CD8-positive, alpha-beta memory T cell (primary cell): ENCODE measurements around the gene POU2AF1. TPM values are rescaled to one million over a fixed set of nuclear protein-coding genes. Genes with fewer than 3 reads are reported as not detected.

Experiments used
- CTCF ChIA-PET: fragments of 350-600 bp; sonication (Branson Sonifier 250); formaldehyde crosslinking; loops from one replicate; lab custom pipeline; 2021; ENCODE audit warnings: antibody characterized with exemption; lab: Charles Lee
- POLR2A ChIA-PET: fragments of 350-600 bp; sonication (Branson Sonifier 250); formaldehyde crosslinking; loops from one replicate; lab custom pipeline; 2021; ENCODE audit warnings: antibody characterized with exemption; lab: Charles Lee
- DNase-seq, 5 donors: peaks; one replicate each; pipeline versions ENCODE4 v3.0.0 to v3.0.0-alpha.2; 2020 to 2022; ENCODE audit warnings: mixed read lengths in 1 of 5
- H3K27ac ChIP-seq: one replicate; pipeline ENCODE4 v1.7.0; 2013; ENCODE audit warnings: low read depth, mild to moderate bottlenecking, low read length, moderate library complexity
- H3K27me3 ChIP-seq: 2 replicates; pipeline ENCODE4 v1.7.0; 2013; ENCODE audit warnings: low read length, mild to moderate bottlenecking; ENCODE audit not compliant: insufficient read depth, poor library complexity, severe bottlenecking
- H3K36me3 ChIP-seq: 2 replicates; pipeline ENCODE4 v1.7.0; 2013; ENCODE audit warnings: mild to moderate bottlenecking, low read length, moderate library complexity; ENCODE audit not compliant: insufficient read depth
- H3K4me1 ChIP-seq: 2 replicates; pipeline ENCODE4 v1.7.0; 2013; ENCODE audit warnings: mild to moderate bottlenecking, low read length, moderate library complexity; ENCODE audit not compliant: insufficient read depth
- H3K4me3 ChIP-seq: 2 replicates; pipeline ENCODE4 v1.7.0; 2013; ENCODE audit warnings: mild to moderate bottlenecking, low read length
- H3K9me3 ChIP-seq: 2 replicates; pipeline ENCODE4 v1.7.0; 2013; ENCODE audit warnings: mild to moderate bottlenecking, low read length
- H3K27ac Mint-ChIP-seq, 8 donors: one replicate each; pipeline ENCODE4 v1.8.0; 2020 to 2021; ENCODE audit warnings: mixed read lengths in 8 of 8, mild to moderate bottlenecking in 6 of 8, inconsistent platforms in 3 of 8, moderate library complexity in 3 of 8
- H3K27me3 Mint-ChIP-seq, 2 donors: one replicate each; pipeline ENCODE4 v1.8.0; 2020 to 2021; ENCODE audit warnings: mixed read lengths in 2 of 2, mild to moderate bottlenecking in 1 of 2, moderate library complexity in 1 of 2
- H3K36me3 Mint-ChIP-seq, 3 donors: one replicate each; pipeline ENCODE4 v1.8.0; 2020 to 2021; ENCODE audit warnings: mixed read lengths in 3 of 3, inconsistent platforms in 1 of 3, mild to moderate bottlenecking in 1 of 3
- H3K4me1 Mint-ChIP-seq, 3 donors: one replicate each; pipeline ENCODE4 v1.8.0; 2020 to 2021; ENCODE audit warnings: mixed read lengths in 3 of 3, inconsistent platforms in 1 of 3, mild to moderate bottlenecking in 1 of 3
- H3K4me3 Mint-ChIP-seq, 7 donors: one replicate each; pipeline ENCODE4 v1.8.0; 2020 to 2021; ENCODE audit warnings: mixed read lengths in 7 of 7, mild to moderate bottlenecking in 6 of 7, moderate library complexity in 4 of 7, inconsistent platforms in 2 of 7
- H3K9me3 Mint-ChIP-seq, 5 donors: one replicate each; pipeline ENCODE4 v1.8.0; 2020 to 2022; ENCODE audit warnings: mixed read lengths in 5 of 5, mild to moderate bottlenecking in 3 of 5, moderate library complexity in 2 of 5, inconsistent platforms in 1 of 5
- polyA plus RNA-seq: library from polyadenylated mRNA; unstranded; fragments of 300-500 nt; fragmentation: Illumina TruSeq; gene quantifications from one replicate; pipeline ENCODE4 v1.2.3, GENCODE V29; 2021
- total RNA-seq, 2 experiments: library from RNA; stranded (reverse); gene quantifications; one replicate each; pipeline ENCODE4 v1.2.3, GENCODE V29; 2021

POU2AF1 gene
- total and polyA plus RNA-seq, 3 experiments from 2014 or later, result 1.5 to 2.3 TPM; not detected in 1

DNA sequence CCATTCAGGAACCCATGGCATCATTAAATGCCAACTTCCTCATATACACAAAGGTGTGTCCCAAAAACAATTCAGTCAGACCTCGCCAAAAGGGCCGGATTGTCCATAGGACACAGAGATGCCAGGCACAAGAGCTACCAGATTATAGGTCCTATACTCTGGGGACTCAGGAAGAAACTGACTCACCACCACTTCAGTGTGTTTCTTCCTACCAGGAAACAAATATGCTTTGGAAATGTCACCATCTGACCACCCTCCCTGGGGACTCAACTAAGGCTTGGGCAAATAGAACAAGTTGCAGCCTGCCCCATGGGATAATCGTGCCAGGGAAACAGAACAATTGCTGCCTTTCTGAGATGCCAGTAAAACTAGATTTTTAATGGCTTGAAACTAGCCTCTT is 69.0 kb downstream of the POU2AF1 start:
- ChIA-PET POLR2A (no interaction called here), CTCF (no interaction called here)
- Mint-ChIP-seq H3K27ac (no peak overlapping the region), H3K4me3 (no peak overlapping the region), H3K27me3 (peaks cover 8 to 43% of the 10 kb centered on the region in 2 donors), H3K9me3 (peaks cover 0 to 8% (median 0%) of the 10 kb centered on the region in 5 donors), H3K4me1 (no peaks in the 10 kb centered on the region), H3K36me3 (no peaks in the 10 kb centered on the region)
- DNase-seq, result no peak
- H3K4me1 ChIP-seq, result no peaks in the 10 kb centered on the region
- no peak overlapping the region for H3K4me3 ChIP-seq
- no peaks in the 10 kb centered on the region for H3K27me3 ChIP-seq
- H3K9me3 ChIP-seq, result no peaks in the 10 kb centered on the region
- H3K36me3 ChIP-seq, result no peaks in the 10 kb centered on the region
- H3K27ac ChIP-seq, result no peak overlapping the region

DNA sequence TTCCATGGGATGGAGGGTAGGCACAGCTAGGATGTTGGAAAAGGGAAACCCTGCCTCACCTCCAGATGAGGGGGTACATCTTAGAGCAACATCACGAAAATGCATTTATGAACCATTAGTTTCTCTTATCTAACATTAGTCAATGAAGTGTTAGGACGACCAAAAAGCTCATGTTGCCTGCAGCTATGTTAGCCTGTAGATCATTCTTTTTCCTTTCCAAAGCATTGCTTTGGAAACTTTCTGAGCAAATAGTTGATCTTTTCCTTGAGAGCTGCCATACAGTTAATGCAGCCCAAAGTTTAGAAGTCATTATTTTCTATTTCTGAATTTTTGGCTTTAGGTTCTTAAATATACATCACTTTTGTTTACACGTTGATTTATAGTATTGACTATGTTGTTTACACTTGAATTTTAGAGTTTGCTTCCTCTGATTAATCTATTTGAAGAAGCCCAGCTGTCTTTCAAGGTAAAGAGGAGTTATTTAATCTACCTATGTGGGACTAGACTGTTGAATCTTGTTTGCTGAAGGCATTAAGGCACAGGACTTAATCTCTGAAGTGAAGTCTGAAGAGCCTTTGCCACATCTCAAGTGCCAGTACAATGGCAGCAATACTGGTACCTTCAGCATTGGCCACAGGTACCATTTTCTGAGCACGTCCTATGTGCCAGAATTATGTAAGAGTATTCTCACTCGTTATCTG is 69.7 kb downstream of the POU2AF1 start:
- POLR2A ChIA-PET, result no interaction called here
- Mint-ChIP-seq H3K27me3 (peaks cover 10 to 43% of the 10 kb centered on the region in 2 donors), H3K9me3 (peaks cover 0 to 6% (median 0%) of the 10 kb centered on the region in 5 donors), H3K27ac (no peak overlapping the region), H3K4me3 (no peak overlapping the region), H3K36me3 (no peaks in the 10 kb centered on the region), H3K4me1 (no peaks in the 10 kb centered on the region)
- no peak for DNase-seq
- CTCF ChIA-PET, result no interaction called here
- Histone ChIP-seq H3K36me3 (no peaks in the 10 kb centered on the region), H3K4me1 (no peaks in the 10 kb centered on the region), H3K27ac (no peak overlapping the region), H3K4me3 (no peak overlapping the region), H3K27me3 (no peaks in the 10 kb centered on the region), H3K9me3 (no peaks in the 10 kb centered on the region)

- ChIA-PET CTCF (no interaction called here), POLR2A (no interaction called here)
- H3K4me1 Mint-ChIP-seq, result no peaks in the 10 kb centered on the region
- H3K4me1 ChIP-seq, result no peaks in the 10 kb centered on the region
- peaks cover 0 to 1% (median 0%) of the 10 kb centered on the region in 5 donors for H3K9me3 Mint-ChIP-seq
- H3K27me3 Mint-ChIP-seq, result peaks cover 10 to 47% of the 10 kb centered on the region in 2 donors
- H3K36me3 Mint-ChIP-seq, result no peaks in the 10 kb centered on the region
- no peak overlapping the region for H3K4me3 ChIP-seq
- H3K36me3 ChIP-seq, result no peaks in the 10 kb centered on the region
- H3K4me3 Mint-ChIP-seq, result no peak overlapping the region
- H3K9me3 ChIP-seq, result no peaks in the 10 kb centered on the region
- H3K27me3 ChIP-seq, result no peaks in the 10 kb centered on the region
- no peak overlapping the region for H3K27ac ChIP-seq
- no peak for DNase-seq
- no peak overlapping the region for H3K27ac Mint-ChIP-seq
Measured at GRCh38 chr11:111308140-111308539, 70.9 kb downstream of the POU2AF1 start.

DNA sequence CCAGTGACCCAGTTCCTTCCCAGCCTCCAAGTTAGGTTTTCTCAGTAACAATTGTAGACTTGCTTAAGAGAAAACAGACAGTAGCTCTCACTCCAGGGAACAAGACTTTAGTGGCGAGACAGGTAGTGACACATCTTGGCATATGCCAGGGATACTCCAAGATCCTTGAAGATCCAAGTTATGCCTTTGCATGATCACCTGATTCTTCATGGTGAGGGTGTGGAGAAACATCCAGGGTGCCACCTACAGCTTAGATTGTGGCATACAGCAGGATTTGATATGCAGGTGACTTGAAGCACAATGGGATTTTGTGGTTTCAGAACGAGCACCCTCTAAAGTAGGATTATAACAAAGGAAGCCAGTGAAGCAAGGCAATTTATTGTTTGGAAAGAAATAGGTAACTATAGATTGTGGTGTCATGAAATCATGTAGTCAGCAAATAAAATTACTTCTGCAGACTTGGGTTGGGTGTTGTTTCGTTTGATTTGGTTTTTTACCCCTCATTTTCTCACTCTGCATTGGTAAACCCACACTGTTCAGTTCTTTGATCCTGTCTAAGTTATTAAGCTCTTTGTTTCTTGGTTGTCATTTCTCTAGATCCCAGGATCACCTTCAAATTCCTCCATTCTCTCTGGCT is 71.5 kb downstream of the POU2AF1 start:
- H3K4me1 ChIP-seq, result no peaks in the 10 kb centered on the region
- H3K9me3 ChIP-seq, result no peaks in the 10 kb centered on the region
- no peaks in the 10 kb centered on the region for H3K36me3 ChIP-seq
- H3K27ac ChIP-seq, result no peak overlapping the region
- no peaks in the 10 kb centered on the region for H3K9me3 Mint-ChIP-seq
- H3K36me3 Mint-ChIP-seq, result no peaks in the 10 kb centered on the region
- no peaks in the 10 kb centered on the region for H3K4me1 Mint-ChIP-seq
- CTCF ChIA-PET, result no interaction called here
- H3K27me3 Mint-ChIP-seq, result peaks cover 10 to 52% of the 10 kb centered on the region in 2 donors
- no peak overlapping the region for H3K27ac Mint-ChIP-seq
- DNase-seq, result no peak
- H3K4me3 ChIP-seq, result no peak overlapping the region
- H3K27me3 ChIP-seq, result no peaks in the 10 kb centered on the region
- POLR2A ChIA-PET, result no interaction called here
- no peak overlapping the region for H3K4me3 Mint-ChIP-seq

DNA sequence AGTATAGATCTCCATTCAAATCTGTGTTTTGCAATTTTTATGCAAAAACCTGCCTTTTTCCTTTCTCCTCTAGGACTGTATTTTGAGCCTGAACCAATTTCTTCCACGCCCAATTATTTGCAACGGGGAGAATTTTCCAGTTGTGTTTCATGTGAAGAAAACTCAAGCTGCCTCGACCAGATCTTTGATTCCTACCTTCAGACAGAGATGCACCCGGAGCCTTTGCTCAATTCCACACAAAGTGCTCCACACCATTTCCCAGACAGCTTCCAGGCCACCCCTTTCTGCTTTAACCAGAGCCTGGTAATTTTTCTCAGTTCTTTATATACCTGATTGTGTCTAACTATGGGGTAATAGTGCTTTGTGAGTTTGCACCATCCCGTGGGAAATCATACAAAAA is 72.8 kb downstream of the POU2AF1 start:
- no peaks in the 10 kb centered on the region for H3K4me1 ChIP-seq
- Mint-ChIP-seq H3K27ac (no peak overlapping the region), H3K27me3 (peaks cover 8 to 55% of the 10 kb centered on the region in 2 donors), H3K4me1 (no peaks in the 10 kb centered on the region), H3K36me3 (no peaks in the 10 kb centered on the region), H3K4me3 (no peak overlapping the region), H3K9me3 (no peaks in the 10 kb centered on the region)
- no peak overlapping the region for H3K27ac ChIP-seq
- no peak overlapping the region for H3K4me3 ChIP-seq
- no peak for DNase-seq
- CTCF ChIA-PET, result no interaction called here
- no peaks in the 10 kb centered on the region for H3K9me3 ChIP-seq
- POLR2A ChIA-PET, result no interaction called here
- H3K36me3 ChIP-seq, result no peaks in the 10 kb centered on the region
- no peaks in the 10 kb centered on the region for H3K27me3 ChIP-seq

DNA sequence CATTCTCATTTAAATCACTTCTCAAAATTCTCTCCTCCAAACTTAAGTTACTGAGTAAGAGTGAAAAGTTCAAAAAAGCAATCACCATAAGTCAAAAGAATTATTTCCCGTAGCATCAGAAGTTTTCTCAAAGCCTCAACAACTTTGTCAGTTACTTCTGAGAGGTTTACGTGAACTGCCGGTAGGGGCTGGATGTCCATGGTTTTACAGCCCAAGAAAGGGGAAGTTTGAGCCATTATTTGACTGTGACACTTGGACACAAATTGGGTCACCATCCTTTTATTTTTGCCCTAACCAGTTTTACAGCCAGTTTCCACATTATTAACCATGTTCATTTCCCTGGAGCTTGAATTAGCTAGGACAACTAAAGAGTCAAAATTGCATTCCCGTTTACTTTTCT is 73.2 kb downstream of the POU2AF1 start:
- Mint-ChIP-seq H3K4me1 (no peaks in the 10 kb centered on the region), H3K9me3 (no peaks in the 10 kb centered on the region), H3K27ac (no peak overlapping the region), H3K4me3 (no peak overlapping the region), H3K27me3 (peaks cover 13 to 59% of the 10 kb centered on the region in 2 donors), H3K36me3 (no peaks in the 10 kb centered on the region)
- Histone ChIP-seq H3K4me3 (no peak overlapping the region), H3K27me3 (no peaks in the 10 kb centered on the region), H3K4me1 (no peaks in the 10 kb centered on the region), H3K27ac (no peak overlapping the region), H3K36me3 (no peaks in the 10 kb centered on the region), H3K9me3 (no peaks in the 10 kb centered on the region)
- CTCF ChIA-PET, result no interaction called here
- no peak for DNase-seq
- POLR2A ChIA-PET, result no interaction called here

DNA sequence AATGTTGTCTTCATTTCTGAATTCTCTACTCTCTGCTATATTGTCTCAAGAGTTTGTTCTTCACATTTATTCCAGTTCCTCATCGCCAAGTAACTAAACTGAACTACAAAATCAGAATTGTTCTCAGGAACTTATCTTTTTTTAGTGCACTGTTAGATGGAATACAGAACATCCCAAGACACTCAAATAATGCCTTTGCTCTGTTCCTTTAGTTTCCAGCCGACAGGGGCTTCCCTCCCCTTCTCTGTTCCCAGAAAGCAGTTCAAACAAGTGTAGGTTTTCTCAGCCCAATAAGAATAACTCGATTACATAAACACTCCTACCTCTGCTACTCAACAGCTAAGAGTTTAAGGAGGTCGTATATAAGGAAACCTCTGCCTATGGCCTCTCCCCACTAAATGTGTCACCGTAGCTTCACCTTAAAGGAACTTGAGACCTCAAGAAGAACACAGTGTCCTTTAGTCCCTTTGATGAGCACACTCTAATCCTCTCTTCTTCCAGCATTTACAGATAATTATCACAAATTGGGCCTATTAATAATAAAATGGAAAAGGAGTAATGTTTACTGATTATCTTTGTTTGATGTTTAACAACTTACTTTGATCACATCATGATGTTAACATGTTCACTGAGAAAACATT is 73.8 kb downstream of the POU2AF1 start:
- DNase-seq, result no peak
- Mint-ChIP-seq H3K27ac (no peak overlapping the region), H3K27me3 (peaks cover 17 to 60% of the 10 kb centered on the region in 2 donors), H3K9me3 (no peaks in the 10 kb centered on the region), H3K36me3 (no peaks in the 10 kb centered on the region), H3K4me1 (no peaks in the 10 kb centered on the region), H3K4me3 (no peak overlapping the region)
- no peak overlapping the region for H3K27ac ChIP-seq
- H3K36me3 ChIP-seq, result no peaks in the 10 kb centered on the region
- peaks cover under 1% of the 10 kb centered on the region for H3K27me3 ChIP-seq
- ChIA-PET POLR2A (no interaction called here), CTCF (no interaction called here)
- H3K9me3 ChIP-seq, result no peaks in the 10 kb centered on the region
- H3K4me3 ChIP-seq, result no peak overlapping the region
- no peaks in the 10 kb centered on the region for H3K4me1 ChIP-seq

DNA sequence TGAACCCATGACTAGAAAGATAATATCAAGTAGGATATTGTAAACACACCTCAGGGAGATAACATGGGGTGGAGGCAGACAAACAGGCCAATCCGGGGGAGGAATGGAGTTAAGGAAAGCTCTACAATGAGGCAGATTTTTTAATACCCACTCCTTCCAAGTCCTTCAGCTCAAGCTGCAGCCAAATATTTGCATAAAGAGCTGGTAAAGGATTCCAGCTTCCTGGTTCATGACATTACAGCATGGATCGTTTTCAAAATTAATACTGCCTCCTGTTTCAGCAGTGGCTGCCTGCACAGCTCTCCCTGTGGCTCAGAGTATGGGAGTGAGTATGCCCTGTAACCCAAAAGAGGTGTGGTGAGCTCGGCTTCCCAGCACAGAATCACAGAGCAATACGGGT is 75.6 kb downstream of the POU2AF1 start:
- Mint-ChIP-seq H3K4me3 (no peak overlapping the region), H3K27me3 (peaks cover 20 to 60% of the 10 kb centered on the region in 2 donors), H3K27ac (no peak overlapping the region), H3K9me3 (no peaks in the 10 kb centered on the region), H3K4me1 (peaks cover 0 to under 1% (median 0%) of the 10 kb centered on the region in 3 donors), H3K36me3 (no peaks in the 10 kb centered on the region)
- Histone ChIP-seq H3K27ac (no peak overlapping the region), H3K27me3 (peaks cover 3% of the 10 kb centered on the region), H3K4me3 (no peak overlapping the region), H3K36me3 (no peaks in the 10 kb centered on the region), H3K4me1 (no peaks in the 10 kb centered on the region), H3K9me3 (no peaks in the 10 kb centered on the region)
- no peak for DNase-seq
- ChIA-PET CTCF (no interaction called here), POLR2A (no interaction called here)
